ENCODE measurements around the gene SPHK1. TPM values are rescaled to one million over a fixed set of nuclear protein-coding genes. Genes with fewer than 3 reads are reported as not detected.
A peak's percentile ranks its signal among the peaks of the same experiment; 100 is the strongest.

Gene SPHK1
- total and polyA plus RNA-seq, 8 donors, result 5.1 to 46.3 (median 10.2) TPM

GRCh38 chr17:76427501-76428231, 43.3 kb downstream of the SPHK1 start:
- intact Hi-C loops (cut with DNase I), result no loop called here
- TF ChIP-seq CTCF (IDR thresholded peaks at IDR 0.05), result no peak
- no peak for FAIRE-seq
- Histone ChIP-seq H3K4me1 (no peaks in the 10 kb centered on the region), H3K27ac (no peak overlapping the region), H3K4me3 (no peak overlapping the region), H3K27me3 (no peaks in the 10 kb centered on the region), H3K9me3 (no peaks in the 10 kb centered on the region), H3K36me3 (no peaks in the 10 kb centered on the region)
- peak in 1 of 4 donors; percentile 18 for ATAC-seq
- WGBS, 2 donors, result 78% methylated on average over 8 of the region's 8 CpGs
- no peak for DNase-seq

GRCh38 chr17:76428511-76428910, 44.1 kb downstream of the SPHK1 start:
- no peak for TF ChIP-seq CTCF (IDR thresholded peaks at IDR 0.05)
- H3K9me3 ChIP-seq, result no peaks in the 10 kb centered on the region
- DNase-seq (no peak), FAIRE-seq (no peak), ATAC-seq (no peak)
- H3K36me3 ChIP-seq, result no peaks in the 10 kb centered on the region
- no peaks in the 10 kb centered on the region for H3K4me1 ChIP-seq
- WGBS, 2 donors, result 90 to 94% methylated on average over 1 of the region's 1 CpG
- no peak overlapping the region for H3K27ac ChIP-seq
- no peak overlapping the region for H3K4me3 ChIP-seq
- no peaks in the 10 kb centered on the region for H3K27me3 ChIP-seq
- intact Hi-C loops (cut with DNase I), result no loop called here

GRCh38 chr17:76431509-76431908, 47.1 kb downstream of the SPHK1 start:
- no peak for ATAC-seq
- Histone ChIP-seq H3K4me1 (no peaks in the 10 kb centered on the region), H3K36me3 (no peaks in the 10 kb centered on the region), H3K4me3 (no peak overlapping the region), H3K27me3 (no peaks in the 10 kb centered on the region), H3K27ac (no peak overlapping the region), H3K9me3 (no peaks in the 10 kb centered on the region)
- 94 to 95% methylated on average over 2 of the region's 2 CpGs for WGBS, 2 donors
- intact Hi-C loops (cut with DNase I), result no loop called here
- TF ChIP-seq CTCF (IDR thresholded peaks at IDR 0.05), result no peak
- DNase-seq, result no peak
- no peak for FAIRE-seq

GRCh38 chr17:76432004-76432403, 47.6 kb downstream of the SPHK1 start:
- intact Hi-C loops (cut with DNase I), result no loop called here
- FAIRE-seq (no peak), DNase-seq (no peak), ATAC-seq (no peak)
- Histone ChIP-seq H3K4me3 (no peak overlapping the region), H3K9me3 (no peaks in the 10 kb centered on the region), H3K4me1 (no peaks in the 10 kb centered on the region), H3K27me3 (no peaks in the 10 kb centered on the region), H3K36me3 (no peaks in the 10 kb centered on the region), H3K27ac (no peak overlapping the region)
- TF ChIP-seq CTCF (IDR thresholded peaks at IDR 0.05), result no peak
- 72 to 75% methylated on average over 6 of the region's 6 CpGs for WGBS, 2 donors

GRCh38 chr17:76432712-76433336, 48.4 kb downstream of the SPHK1 start:
- H3K36me3 ChIP-seq, result no peaks in the 10 kb centered on the region
- ATAC-seq (no peak), DNase-seq (no peak), FAIRE-seq (no peak)
- no peaks in the 10 kb centered on the region for H3K9me3 ChIP-seq
- no peaks in the 10 kb centered on the region for H3K4me1 ChIP-seq
- TF ChIP-seq CTCF (IDR thresholded peaks at IDR 0.05), result peak in 2 of 4 donors; percentile 17 to 25
- no peaks in the 10 kb centered on the region for H3K27me3 ChIP-seq
- H3K4me3 ChIP-seq, result no peak overlapping the region
- intact Hi-C loops (cut with DNase I), result no loop called here
- no peak overlapping the region for H3K27ac ChIP-seq
- WGBS, 2 donors, result 76 to 77% methylated on average over 3 of the region's 3 CpGs
